Gastroesophageal sphincter (tissue), 4 donors: ENCODE results near the gene TSHZ2. TPM values are rescaled to one million over a fixed set of nuclear protein-coding genes. Genes with fewer than 3 reads are reported as not detected.
A peak's percentile ranks its signal among the peaks of the same experiment; 100 is the strongest.
"Not testable (repeated sequence)": the region's sequence is repeated elsewhere in the genome, so short reads cannot be mapped to it uniquely, and the experiment has no call there.

Experiments
- ATAC-seq: fragments of 150-250 bp; one replicate; pipeline ENCODE4 v1.9.1; 2016; ENCODE audit warnings: mild to moderate bottlenecking, moderate library complexity
- H3K27ac ChIP-seq, 4 donors: fragments of 200-600 bp; sonication (generic) in 3 of 4; 1 replicate in 3 of 4; 2 replicates in 1 of 4; pipeline ENCODE4 v1.5.1; 2016 to 2019
- H3K27me3 ChIP-seq: fragments of 200-600 bp; sonication (generic); one replicate; pipeline ENCODE4 v1.5.1; 2019
- H3K36me3 ChIP-seq, 2 donors: fragments of 200-600 bp; sonication (generic); one replicate each; pipeline ENCODE4 v1.5.1; 2019; ENCODE audit warnings: control low read depth in 1 of 2
- H3K4me1 ChIP-seq, 3 donors: fragments of 200-600 bp; sonication (generic); 1 replicate in 2 of 3; 2 replicates in 1 of 3; pipeline ENCODE4 v1.5.1; 2016 to 2019; ENCODE audit warnings: control low read depth in 2 of 3
- H3K4me3 ChIP-seq, 2 donors: fragments of 200-600 bp; sonication (generic); one replicate each; pipeline ENCODE4 v1.5.1; 2019; ENCODE audit warnings: mild to moderate bottlenecking in 1 of 2, moderate library complexity in 1 of 2
- H3K9me3 ChIP-seq, 3 donors: fragments of 200-600 bp; sonication (generic); one replicate each; pipeline ENCODE4 v1.5.1; 2017 to 2019; ENCODE audit warnings: control low read depth in 2 of 3
- EP300 ChIP-seq: sonication (generic); formaldehyde crosslinking; IDR thresholded peaks from one replicate; pipeline ENCODE4 v1.6.1; 2017; ENCODE audit warnings: antibody characterized with exemption, mild to moderate bottlenecking
- POLR2A ChIP-seq, 2 donors: fragments of 450-650 bp; IDR thresholded peaks; one replicate each; pipeline ENCODE4 v1.6.1; 2017; ENCODE audit warnings: antibody characterized with exemption in 2 of 2, mild to moderate bottlenecking in 2 of 2, moderate library complexity in 1 of 2
- POLR2AphosphoS5 ChIP-seq: sonication (generic); formaldehyde crosslinking; IDR thresholded peaks from one replicate; pipeline ENCODE4 v1.6.1; 2017; ENCODE audit warnings: antibody characterized with exemption
- WGBS, 2 donors: methylation state at CpG; one replicate each; pipeline ENCODE4 v1.1.5; 2018; ENCODE audit warnings: low coverage in 1 of 2; 5-methylcytosine and 5-hydroxymethylcytosine counted together
- total RNA-seq, 4 donors: library from RNA; depleted of rRNA; stranded (reverse); fragments of >200 nt; gene quantifications; one replicate each; pipeline ENCODE4 v1.1.0, GENCODE V29; 2016
- TF ChIP-seq, protein P1 (sequence below), 4 experiments: fragments of 200-600 bp in 2 of 4; fragments of 450-650 bp in 2 of 4; sonication (generic) in 1 of 4; IDR thresholded peaks; one replicate each; pipeline ENCODE4 v1.5.1; 2017 to 2019; ENCODE audit warnings: antibody characterized with exemption in 4 of 4, mild to moderate bottlenecking in 2 of 4, moderate library complexity in 2 of 4

Gene TSHZ2
- total RNA-seq, 4 donors from 2014 or later, result 9.9 to 21.3 (median 12.2) TPM

DNA sequence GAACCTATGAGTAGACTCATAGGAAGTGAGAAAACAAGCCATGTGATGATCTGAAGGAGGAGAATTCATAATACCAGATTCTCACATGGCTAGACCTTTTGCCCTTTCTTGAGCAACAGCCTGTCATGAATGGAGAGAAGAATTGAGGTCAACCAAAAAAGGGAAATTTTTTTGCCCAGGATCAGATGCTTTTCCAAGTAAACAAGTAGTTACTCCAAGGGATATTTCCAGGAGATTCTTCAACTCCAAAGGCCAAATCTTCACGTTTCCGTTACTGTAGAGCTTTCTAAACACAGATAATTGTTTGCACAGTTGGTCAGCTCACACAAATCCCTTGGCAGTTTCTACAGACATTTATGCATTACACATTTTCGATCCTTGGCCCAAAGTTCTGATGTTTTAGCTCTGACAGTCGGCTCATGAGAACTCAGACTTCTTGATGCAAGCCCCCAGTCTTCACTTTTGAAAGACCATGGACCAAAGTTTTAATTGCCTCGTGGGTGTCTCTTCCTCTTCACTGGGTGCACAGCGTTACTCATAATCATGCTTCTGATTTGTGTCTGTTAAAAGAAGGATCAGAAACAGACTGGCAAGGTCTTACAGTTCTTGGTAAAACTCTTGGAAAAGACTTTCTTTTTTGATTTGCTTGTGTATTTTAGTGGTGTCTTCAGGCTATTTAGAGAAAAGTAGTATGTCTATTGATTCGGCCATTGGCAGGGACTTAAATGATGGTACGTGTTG is 115.0 kb downstream of the TSHZ2 start:
- Histone ChIP-seq H3K27ac (peak overlapping the region in 3 of 4 donors; percentile 14 to 41 (median 21)), H3K4me3 (no peak overlapping the region), H3K36me3 (no peaks in the 10 kb centered on the region), H3K9me3 (no peaks in the 10 kb centered on the region), H3K27me3 (no peaks in the 10 kb centered on the region), H3K4me1 (no peaks in the 10 kb centered on the region)
- peak; percentile 75 for TF ChIP-seq POLR2AphosphoS5
- TF ChIP-seq POLR2A (IDR thresholded peaks at IDR 0.05), result no peak
- peak; percentile 69 for ATAC-seq
- WGBS, 2 donors, result 51 to 62% methylated on average over 7 to 8 of the region's 8 CpGs

DNA sequence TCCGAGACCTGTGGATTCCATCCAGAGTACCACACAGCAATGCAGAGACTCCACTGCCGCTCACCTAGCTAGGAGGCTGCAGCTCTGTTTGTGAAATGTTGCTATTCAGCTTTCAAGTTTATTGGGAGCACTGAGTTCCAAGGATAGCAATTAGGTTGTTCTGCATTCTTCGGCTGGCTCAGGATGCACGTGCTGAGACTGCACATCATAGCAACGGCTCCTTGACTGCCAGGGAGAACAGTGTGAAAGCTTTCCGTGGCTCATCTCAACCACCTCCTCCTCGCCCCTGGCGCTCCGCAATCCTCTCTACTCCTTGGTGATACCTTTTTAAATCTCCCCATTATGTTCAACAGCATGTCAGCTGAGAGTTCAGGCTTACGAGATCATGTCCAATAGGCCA is 116.6 kb downstream of the TSHZ2 start:
- H3K4me1 ChIP-seq, result no peaks in the 10 kb centered on the region
- no peak for ATAC-seq
- no peak for TF ChIP-seq POLR2A (IDR thresholded peaks at IDR 0.05)
- TF ChIP-seq, protein P1, sequence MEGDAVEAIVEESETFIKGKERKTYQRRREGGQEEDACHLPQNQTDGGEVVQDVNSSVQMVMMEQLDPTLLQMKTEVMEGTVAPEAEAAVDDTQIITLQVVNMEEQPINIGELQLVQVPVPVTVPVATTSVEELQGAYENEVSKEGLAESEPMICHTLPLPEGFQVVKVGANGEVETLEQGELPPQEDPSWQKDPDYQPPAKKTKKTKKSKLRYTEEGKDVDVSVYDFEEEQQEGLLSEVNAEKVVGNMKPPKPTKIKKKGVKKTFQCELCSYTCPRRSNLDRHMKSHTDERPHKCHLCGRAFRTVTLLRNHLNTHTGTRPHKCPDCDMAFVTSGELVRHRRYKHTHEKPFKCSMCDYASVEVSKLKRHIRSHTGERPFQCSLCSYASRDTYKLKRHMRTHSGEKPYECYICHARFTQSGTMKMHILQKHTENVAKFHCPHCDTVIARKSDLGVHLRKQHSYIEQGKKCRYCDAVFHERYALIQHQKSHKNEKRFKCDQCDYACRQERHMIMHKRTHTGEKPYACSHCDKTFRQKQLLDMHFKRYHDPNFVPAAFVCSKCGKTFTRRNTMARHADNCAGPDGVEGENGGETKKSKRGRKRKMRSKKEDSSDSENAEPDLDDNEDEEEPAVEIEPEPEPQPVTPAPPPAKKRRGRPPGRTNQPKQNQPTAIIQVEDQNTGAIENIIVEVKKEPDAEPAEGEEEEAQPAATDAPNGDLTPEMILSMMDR (IDR thresholded peaks at IDR 0.05), result no peak
- no peak for TF ChIP-seq POLR2AphosphoS5
- no peak for TF ChIP-seq EP300
- no peaks in the 10 kb centered on the region for H3K36me3 ChIP-seq
- 53 to 61% methylated on average over 4 to 10 of the region's 10 CpGs for WGBS, 2 donors
- no peaks in the 10 kb centered on the region for H3K27me3 ChIP-seq
- no peaks in the 10 kb centered on the region for H3K9me3 ChIP-seq
- no peak overlapping the region for H3K4me3 ChIP-seq
- no peak overlapping the region for H3K27ac ChIP-seq

DNA sequence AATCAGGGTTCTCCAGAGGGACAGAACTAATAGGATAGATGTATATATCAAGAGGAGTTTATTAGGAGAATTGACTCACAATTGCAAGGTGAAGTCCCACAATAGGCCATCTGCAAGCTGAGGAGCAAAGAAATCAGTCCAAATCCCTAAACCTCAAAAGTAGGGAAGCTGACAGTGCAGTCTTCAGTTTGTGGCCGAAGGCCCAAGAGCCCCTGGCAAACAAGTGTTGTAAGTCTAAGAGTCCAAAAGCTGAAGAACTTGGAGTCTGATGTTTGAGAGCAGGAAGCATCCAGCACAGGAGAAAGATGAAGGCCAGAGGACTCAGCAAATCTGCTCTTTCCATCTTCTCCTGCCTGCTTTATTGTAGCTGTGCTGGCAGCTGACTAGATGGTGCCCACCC is 117.7 kb downstream of the TSHZ2 start:
- H3K36me3 ChIP-seq, H3K4me1 ChIP-seq, H3K27ac ChIP-seq, ATAC-seq, H3K9me3 ChIP-seq, H3K4me3 ChIP-seq, H3K27me3 ChIP-seq: not testable (repeated sequence)
- 38 to 83% methylated on average over 1 of the region's 1 CpG for WGBS, 2 donors

GRCh38 chr20:53091789-53092188 is 119.6 kb downstream of the TSHZ2 start:
- no peak for ATAC-seq
- Histone ChIP-seq H3K27ac (no peak overlapping the region), H3K36me3 (no peaks in the 10 kb centered on the region), H3K4me1 (no peaks in the 10 kb centered on the region), H3K27me3 (no peaks in the 10 kb centered on the region), H3K4me3 (no peak overlapping the region), H3K9me3 (no peaks in the 10 kb centered on the region)
- no peak for TF ChIP-seq POLR2A (IDR thresholded peaks at IDR 0.05)
- TF ChIP-seq, protein P1 (IDR thresholded peaks at IDR 0.05), result no peak
- no peak for TF ChIP-seq EP300
- no peak for TF ChIP-seq POLR2AphosphoS5
- WGBS, 2 donors, result 92 to 93% methylated on average over 3 to 4 of the region's 4 CpGs

- 73 to 86% methylated on average over 4 to 6 of the region's 6 CpGs for WGBS, 2 donors
- Histone ChIP-seq H3K9me3 (no peaks in the 10 kb centered on the region), H3K36me3 (no peaks in the 10 kb centered on the region), H3K4me3 (no peak overlapping the region), H3K4me1 (no peaks in the 10 kb centered on the region), H3K27ac (no peak overlapping the region), H3K27me3 (no peaks in the 10 kb centered on the region)
- ATAC-seq, result no peak
- TF ChIP-seq POLR2AphosphoS5 (no peak), EP300 (no peak), POLR2A (IDR thresholded peaks at IDR 0.05) (no peak)
- TF ChIP-seq, protein P1 (IDR thresholded peaks at IDR 0.05), result no peak
Observed at GRCh38 chr20:53092772-53093300, 120.7 kb downstream of the TSHZ2 start.

- Histone ChIP-seq H3K4me3 (no peak overlapping the region), H3K27ac (no peak overlapping the region), H3K27me3 (no peaks in the 10 kb centered on the region), H3K4me1 (peaks cover 0 to 7% (median 3%) of the 10 kb centered on the region in 3 donors), H3K9me3 (no peaks in the 10 kb centered on the region), H3K36me3 (no peaks in the 10 kb centered on the region)
- TF ChIP-seq EP300 (no peak), POLR2A (IDR thresholded peaks at IDR 0.05) (no peak), POLR2AphosphoS5 (no peak)
- TF ChIP-seq, protein P1 (IDR thresholded peaks at IDR 0.05), result no peak
- WGBS, 2 donors, result 50 to 60% methylated on average over 1 to 2 of the region's 2 CpGs
- ATAC-seq, result peak; percentile 65
Observed at GRCh38 chr20:53097371-53097770, 125.2 kb downstream of the TSHZ2 start.
